ES-I3 (cell line): ENCODE results near the gene AKAP13.

Experiments used
- H3K36me3 ChIP-seq: 2 replicates; pipeline ENCODE4 v1.6.1; 2013; ENCODE audit warnings: mild to moderate bottlenecking, low read length, control low read depth, moderate library complexity; ENCODE audit not compliant: insufficient read depth
- H3K4me1 ChIP-seq: 2 replicates; pipeline ENCODE4 v1.6.1; 2013; ENCODE audit warnings: mild to moderate bottlenecking, control low read depth, low read length; ENCODE audit not compliant: insufficient read depth
- H3K9ac ChIP-seq: 2 replicates; pipeline ENCODE4 v1.6.1; 2013; ENCODE audit warnings: low read depth, mild to moderate bottlenecking, low read length, moderate library complexity
- H3K9me3 ChIP-seq: 2 replicates; pipeline ENCODE4 v1.6.1; 2013; ENCODE audit warnings: mild to moderate bottlenecking, low read length, moderate library complexity; ENCODE audit not compliant: control insufficient read depth, insufficient read depth

The AKAP13 gene

DNA sequence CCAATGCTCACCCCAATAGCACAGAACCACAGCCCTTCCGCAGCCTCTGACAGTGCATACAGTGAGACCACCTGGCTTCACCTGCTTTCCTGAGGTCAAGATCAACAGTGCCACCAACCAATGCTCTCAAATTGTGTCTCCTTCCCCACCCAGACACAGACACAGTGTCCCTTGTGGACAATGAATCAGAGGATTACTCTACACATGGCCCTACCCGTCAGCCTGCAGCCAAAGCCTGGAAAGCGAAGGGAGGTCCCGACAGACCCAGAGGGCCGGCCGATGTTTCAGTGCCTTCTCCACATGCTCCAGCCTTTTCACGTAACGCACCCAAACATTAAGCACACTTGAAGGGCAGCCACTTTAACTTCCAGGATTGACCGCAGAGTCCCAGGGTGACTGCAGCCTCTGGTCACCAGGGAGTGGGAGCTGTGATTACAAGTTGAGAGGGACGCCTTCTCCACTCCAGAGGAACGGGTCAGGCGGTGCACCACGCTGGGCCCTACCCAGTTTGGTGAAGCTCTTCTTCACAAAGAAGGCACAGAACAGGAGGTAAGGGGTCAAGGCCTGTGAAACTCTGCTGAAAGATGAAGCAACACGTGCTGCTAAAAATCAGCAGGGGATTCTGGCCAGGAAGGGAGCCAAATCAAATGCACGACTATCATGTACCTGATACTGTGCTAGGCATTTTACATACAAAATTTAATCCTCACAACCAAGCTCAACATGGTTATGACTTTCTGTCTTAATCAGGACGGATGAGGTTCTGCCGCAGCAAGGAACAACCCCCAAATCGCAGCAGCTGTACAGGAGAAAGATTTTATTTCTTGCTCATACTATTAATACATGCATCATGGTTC, 397.1 kb downstream of the AKAP13 start:
- Histone ChIP-seq H3K9me3 (no peaks in the 10 kb centered on the region), H3K4me1 (no peaks in the 10 kb centered on the region; the same call in 1 of the 2 replicates), H3K9ac (no peak overlapping the region), H3K36me3 (no peaks in the 10 kb centered on the region)

- no peaks in the 10 kb centered on the region for H3K36me3 ChIP-seq
- no peak overlapping the region for H3K9ac ChIP-seq
- H3K9me3 ChIP-seq = no peaks in the 10 kb centered on the region
- no peaks in the 10 kb centered on the region; the same call in 1 of the 2 replicates for H3K4me1 ChIP-seq
Measured at GRCh38 chr15:85778107-85778776, 397.8 kb downstream of the AKAP13 start.

DNA sequence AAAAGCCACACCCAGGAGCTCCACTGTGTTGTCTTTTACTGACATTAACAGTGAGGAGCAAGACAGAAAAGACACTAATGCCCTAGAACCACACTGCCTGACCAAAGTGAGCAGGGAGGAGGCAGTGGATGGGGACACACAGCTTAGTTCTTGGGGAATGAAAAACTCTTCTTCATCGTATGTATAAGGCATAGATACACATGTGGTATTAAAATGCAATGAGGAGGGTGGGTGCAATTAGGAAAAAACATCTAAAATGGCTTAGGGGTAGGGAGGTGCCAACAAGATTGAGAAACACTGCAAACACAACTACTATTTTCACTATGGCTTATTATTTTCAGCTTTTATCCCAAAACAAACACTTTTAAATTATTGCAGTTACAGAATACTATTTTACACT, 398.8 kb downstream of the AKAP13 start:
- Histone ChIP-seq H3K4me1 (no peaks in the 10 kb centered on the region; the same call in 1 of the 2 replicates), H3K36me3 (no peaks in the 10 kb centered on the region), H3K9ac (no peak overlapping the region), H3K9me3 (no peaks in the 10 kb centered on the region)

GRCh38 chr15:85780225-85780985, 400.0 kb downstream of the AKAP13 start:
- Histone ChIP-seq H3K36me3 (no peaks in the 10 kb centered on the region), H3K4me1 (peaks cover 2% of the 10 kb centered on the region; the same call in 1 of the 2 replicates), H3K9me3 (no peaks in the 10 kb centered on the region), H3K9ac (no peak overlapping the region)

- Histone ChIP-seq H3K36me3 (no peaks in the 10 kb centered on the region), H3K4me1 (peaks cover 7% of the 10 kb centered on the region), H3K9ac (no peak overlapping the region), H3K9me3 (no peaks in the 10 kb centered on the region)
Measured at GRCh38 chr15:85781099-85781498, 400.7 kb downstream of the AKAP13 start.

- H3K9me3 ChIP-seq = no peaks in the 10 kb centered on the region
- H3K36me3 ChIP-seq = no peaks in the 10 kb centered on the region
- peaks cover 14% of the 10 kb centered on the region for H3K4me1 ChIP-seq
- H3K9ac ChIP-seq = no peak overlapping the region
Measured at GRCh38 chr15:85782064-85782463, 401.7 kb downstream of the AKAP13 start.

GRCh38 chr15:85785887-85786780, 405.7 kb downstream of the AKAP13 start:
- Histone ChIP-seq H3K36me3 (no peaks in the 10 kb centered on the region), H3K9me3 (no peaks in the 10 kb centered on the region), H3K4me1 (peaks cover 14% of the 10 kb centered on the region), H3K9ac (no peak overlapping the region)

DNA sequence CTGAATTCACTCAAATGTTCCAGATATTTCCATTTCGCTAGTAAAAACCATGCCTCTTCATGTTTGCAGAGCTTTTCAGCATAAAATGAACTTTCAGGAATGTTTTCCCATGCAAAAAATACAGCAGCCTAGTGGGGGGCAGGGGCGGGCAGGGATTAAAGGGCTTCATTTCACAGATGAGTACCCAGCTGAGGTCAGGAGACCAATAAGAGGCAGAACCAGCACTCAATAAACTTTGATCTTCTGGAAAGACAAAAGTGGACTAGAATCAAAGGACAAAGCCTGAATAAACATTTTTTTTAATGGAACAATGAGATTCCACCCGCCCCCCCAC, 406.3 kb downstream of the AKAP13 start:
- Histone ChIP-seq H3K4me1 (peaks cover 14% of the 10 kb centered on the region), H3K36me3 (no peaks in the 10 kb centered on the region), H3K9ac (no peak overlapping the region), H3K9me3 (no peaks in the 10 kb centered on the region)

- Histone ChIP-seq H3K4me1 (peaks cover 20% of the 10 kb centered on the region), H3K9ac (no peak overlapping the region), H3K36me3 (no peaks in the 10 kb centered on the region)
Measured at GRCh38 chr15:85788771-85789495, 408.5 kb downstream of the AKAP13 start.

DNA sequence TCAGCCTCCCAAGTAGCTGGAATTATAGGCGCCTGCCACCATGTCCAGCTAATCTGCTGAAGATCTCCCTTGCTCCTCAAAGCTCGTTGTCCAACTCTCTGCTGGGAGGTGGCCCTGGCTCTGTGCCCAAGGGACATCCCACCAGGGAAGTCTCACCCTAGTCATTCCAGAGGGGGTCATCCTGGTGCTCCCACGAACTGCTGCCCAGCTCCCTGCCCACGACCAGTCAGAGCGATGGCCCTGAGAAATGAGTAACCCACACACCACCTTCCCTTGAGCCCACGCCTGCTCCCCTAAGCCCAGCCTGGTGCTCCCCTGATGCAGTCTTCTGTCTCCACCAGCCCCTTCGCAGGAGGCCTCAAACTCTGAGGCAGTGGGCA, 409.1 kb downstream of the AKAP13 start:
- H3K9ac ChIP-seq = no peak overlapping the region
- H3K4me1 ChIP-seq = peaks cover 20% of the 10 kb centered on the region
- H3K9me3 ChIP-seq = no peaks in the 10 kb centered on the region
- H3K36me3 ChIP-seq = no peaks in the 10 kb centered on the region

More at GRCh38 chr15:85788771-85789495, 408.5 kb downstream of the AKAP13 start:
- H3K9me3 ChIP-seq = no peaks in the 10 kb centered on the region

DNA sequence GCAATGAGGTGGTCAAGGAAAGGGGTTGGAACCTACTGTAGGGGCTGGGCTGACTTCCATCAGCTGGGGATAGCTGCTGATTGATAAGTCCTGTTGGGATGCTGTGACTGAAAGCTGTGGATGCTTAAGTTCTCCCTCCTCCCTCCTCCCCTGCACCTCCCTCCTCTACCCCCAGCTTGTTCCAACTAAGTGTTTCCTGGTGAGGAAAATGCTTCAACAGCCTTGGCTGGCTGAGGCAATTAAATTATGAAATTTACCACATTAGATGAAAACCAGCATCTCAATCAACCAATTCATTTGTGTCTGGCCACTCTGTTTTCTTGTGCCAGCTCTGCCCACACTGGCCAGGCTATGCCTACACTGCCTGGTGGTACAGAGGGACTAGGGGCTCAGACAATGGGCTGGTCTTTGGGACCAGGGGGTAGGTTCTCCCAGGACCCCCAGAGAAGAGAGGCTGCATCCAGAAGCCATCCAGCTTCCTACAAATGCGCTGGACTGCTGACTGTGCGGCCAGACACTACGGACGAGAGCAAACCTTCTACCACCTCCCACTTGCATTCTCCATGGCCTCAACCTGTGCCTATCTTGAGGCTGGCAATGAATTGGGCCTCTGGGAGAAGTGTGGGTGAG, 411.8 kb downstream of the AKAP13 start:
- Histone ChIP-seq H3K36me3 (no peaks in the 10 kb centered on the region), H3K4me1 (peaks cover 9% of the 10 kb centered on the region), H3K9me3 (no peaks in the 10 kb centered on the region), H3K9ac (no peak overlapping the region)

GRCh38 chr15:85792912-85793590, 412.6 kb downstream of the AKAP13 start:
- Histone ChIP-seq H3K9ac (peak overlapping the region; percentile 91; the same call in 1 of the 2 replicates), H3K4me1 (peaks cover 9% of the 10 kb centered on the region), H3K36me3 (no peaks in the 10 kb centered on the region), H3K9me3 (no peaks in the 10 kb centered on the region)
